IMR-90 (cell line): Measurements from ENCODE around the gene DCUN1D4. TPM values are rescaled to one million over a fixed set of nuclear protein-coding genes. Genes with fewer than 3 reads are reported as not detected.

ENCODE experiments used
- ATAC-seq: fragments of 200-7000 bp; cut with Tn5 transposase; 2 replicates; pipeline ENCODE4 v1.9.1; 2020; ENCODE audit warnings: low read depth, mild to moderate bottlenecking, moderate library complexity
- BruUV-seq: library from RNA; stranded (reverse); fragments of 400-500 nt; replicated peaks from 2 replicates; lab custom pipeline; 2021; lab: Mats Ljungman, UMichigan
- CTCF ChIA-PET: fragments of 300-600 bp; formaldehyde crosslinking; extraction: SDS; loops from one replicate; lab custom pipeline; 2021; ENCODE audit warnings: antibody characterized with exemption; lab: Yijun Ruan, JAX
- POLR2A ChIA-PET: fragments of 300-600 bp; sonication (Branson Sonifier 250); formaldehyde crosslinking; loops from one replicate; lab custom pipeline; 2022; ENCODE audit warnings: antibody characterized with exemption; ENCODE audit not compliant: unreplicated experiment; lab: Charles Lee
- DNase-seq: peaks from one replicate; pipeline ENCODE4 v3.0.0; 2013
- H2AFZ ChIP-seq: replicated peaks from 2 replicates; pipeline ENCODE3; 2013; ENCODE audit warnings: low read length, mild to moderate bottlenecking; ENCODE audit not compliant: poor library complexity
- H2AK5ac ChIP-seq: 2 replicates; pipeline ENCODE4 v1.6.1; 2013; ENCODE audit warnings: low read depth, low read length, inconsistent platforms
- H2AK9ac ChIP-seq: replicated peaks from 2 replicates; pipeline ENCODE3; 2013; ENCODE audit warnings: mild to moderate bottlenecking, low read depth, low read length, moderate library complexity; ENCODE audit not compliant: poor library complexity
- H2BK120ac ChIP-seq: 2 replicates; pipeline ENCODE4 v1.6.1; 2013; ENCODE audit warnings: low read depth, low read length, inconsistent platforms
- H2BK15ac ChIP-seq: 3 replicates; pipeline ENCODE4 v1.6.1; 2013; ENCODE audit warnings: low read depth, low read length, inconsistent platforms
- H2BK20ac ChIP-seq: 2 replicates; pipeline ENCODE4 v1.6.1; 2013; ENCODE audit warnings: low read depth, mild to moderate bottlenecking, inconsistent platforms, low read length, moderate library complexity
- H2BK5ac ChIP-seq: 2 replicates; pipeline ENCODE4 v1.6.1; 2013; ENCODE audit warnings: mild to moderate bottlenecking, low read depth, low read length, inconsistent platforms; ENCODE audit not compliant: poor library complexity, severe bottlenecking
- H3K14ac ChIP-seq: replicated peaks from 2 replicates; pipeline ENCODE4 v1.6.1; 2013; ENCODE audit warnings: low read depth, low read length, inconsistent platforms
- H3K18ac ChIP-seq: 2 replicates; pipeline ENCODE4 v1.6.1; 2013; ENCODE audit warnings: low read depth, low read length, control low read depth
- H3K23ac ChIP-seq: 2 replicates; pipeline ENCODE4 v1.6.1; 2013; ENCODE audit warnings: low read depth, low read length, inconsistent platforms
- H3K27ac ChIP-seq: 2 replicates; pipeline ENCODE4 v1.5.1; 2013; ENCODE audit warnings: mild to moderate bottlenecking, control low read depth, low read length; ENCODE audit not compliant: insufficient read depth
- H3K27me3 ChIP-seq: 2 replicates; pipeline ENCODE4 v1.6.1; 2013; ENCODE audit warnings: low read length; ENCODE audit not compliant: control insufficient read depth, insufficient read depth
- H3K36me3 ChIP-seq: 2 replicates; pipeline ENCODE4 v1.6.1; 2013; ENCODE audit warnings: low read length, mixed read lengths; ENCODE audit not compliant: control insufficient read depth, insufficient read depth
- H3K4ac ChIP-seq: 2 replicates; pipeline ENCODE4 v1.6.1; 2013; ENCODE audit warnings: low read depth, low read length, inconsistent platforms
- H3K4me1 ChIP-seq: 2 replicates; pipeline ENCODE4 v1.6.1; 2013; ENCODE audit warnings: low read length, mixed read lengths; ENCODE audit not compliant: control insufficient read depth, insufficient read depth
- H3K4me2 ChIP-seq: 2 replicates; pipeline ENCODE4 v1.6.1; 2013; ENCODE audit warnings: low read depth, mild to moderate bottlenecking, control low read depth, low read length, moderate library complexity
- H3K4me3 ChIP-seq: 2 replicates; pipeline ENCODE4 v1.5.1; 2013; ENCODE audit warnings: low read depth, mild to moderate bottlenecking, control low read depth, low read length, moderate library complexity; ENCODE audit not compliant: insufficient read depth
- H3K56ac ChIP-seq: 2 replicates; pipeline ENCODE4 v1.6.1; 2013; ENCODE audit warnings: low read length, inconsistent platforms; ENCODE audit not compliant: insufficient read depth; ENCODE audit errors: extremely low read depth
- H3K79me1 ChIP-seq, 2 experiments: 2 replicates each; pipeline ENCODE4 v1.6.1; 2013; ENCODE audit warnings: low read length in 2 of 2, inconsistent platforms in 1 of 2, low read depth in 1 of 2
- H3K9ac ChIP-seq: 2 replicates; pipeline ENCODE4 v1.6.1; 2013; ENCODE audit warnings: low read depth, low read length, control low read depth
- H3K9me1 ChIP-seq: 2 replicates; pipeline ENCODE4 v1.6.1; 2013; ENCODE audit warnings: low read length, inconsistent platforms; ENCODE audit not compliant: insufficient read depth
- H3K9me3 ChIP-seq: 2 replicates; pipeline ENCODE4 v1.6.1; 2013; ENCODE audit warnings: low read length; ENCODE audit not compliant: control insufficient read depth, insufficient read depth
- H4K20me1 ChIP-seq: 2 replicates; pipeline ENCODE4 v1.6.1; 2013; ENCODE audit warnings: low read length, inconsistent platforms; ENCODE audit not compliant: insufficient read depth
- H4K5ac ChIP-seq: 2 replicates; pipeline ENCODE4 v1.6.1; 2013; ENCODE audit warnings: mild to moderate bottlenecking, low read depth, low read length, control low read depth
- H4K8ac ChIP-seq, 2 experiments: 2 replicates each; pipeline ENCODE4 v1.6.1; 2013; ENCODE audit warnings: low read depth in 2 of 2, low read length in 2 of 2, control low read depth in 1 of 2, inconsistent platforms in 1 of 2
- H4K91ac ChIP-seq: 2 replicates; pipeline ENCODE4 v1.6.1; 2013; ENCODE audit warnings: low read depth, low read length, inconsistent platforms; ENCODE audit not compliant: insufficient read depth
- BHLHE40 ChIP-seq: fragments of 150-350 bp; IDR thresholded peaks from 2 replicates; pipeline ENCODE4 v1.6.1; 2016; ENCODE audit warnings: mild to moderate bottlenecking, low read depth, low read length
- CEBPB ChIP-seq: IDR thresholded peaks from 2 replicates; pipeline ENCODE4 v1.6.1; 2012; ENCODE audit warnings: low read depth, low read length, improper control_type of control experiment
- FOS ChIP-seq: fragments of 150-350 bp; IDR thresholded peaks from 2 replicates; pipeline ENCODE4 v1.6.1; 2016; ENCODE audit warnings: low read depth, low read length
- MAFK ChIP-seq: IDR thresholded peaks from 2 replicates; pipeline ENCODE4 v1.6.1; 2012; ENCODE audit warnings: low read depth, low read length, improper control_type of control experiment
- MAZ ChIP-seq: IDR thresholded peaks from 2 replicates; pipeline ENCODE4 v1.6.1; 2012; ENCODE audit warnings: low read depth, mild to moderate bottlenecking, low read length, improper control_type of control experiment, moderate library complexity, borderline replicate concordance
- MXI1 ChIP-seq: IDR thresholded peaks from 2 replicates; pipeline ENCODE4 v1.6.1; 2012; ENCODE audit warnings: low read depth, mild to moderate bottlenecking, low read length, moderate library complexity, borderline replicate concordance
- NFE2L2 ChIP-seq: fragments of 150-350 bp; IDR thresholded peaks from 2 replicates; pipeline ENCODE4 v1.6.1; 2016; ENCODE audit warnings: low read depth, mild to moderate bottlenecking, low read length
- POLR2A ChIP-seq: IDR thresholded peaks from 2 replicates; pipeline ENCODE4 v1.6.1; 2012; ENCODE audit warnings: mild to moderate bottlenecking, low read depth, low read length
- RAD21 ChIP-seq: IDR thresholded peaks from 2 replicates; pipeline ENCODE4 v1.6.1; 2012; ENCODE audit warnings: low read length, improper control_type of control experiment
- RCOR1 ChIP-seq: IDR thresholded peaks from 2 replicates; pipeline ENCODE4 v1.6.1; 2012; ENCODE audit warnings: mild to moderate bottlenecking, low read length, improper control_type of control experiment; ENCODE audit not compliant: insufficient replicate concordance
- RFX5 ChIP-seq: IDR thresholded peaks from 2 replicates; pipeline ENCODE4 v1.8.0; 2012; ENCODE audit warnings: low read depth, mild to moderate bottlenecking, low read length, moderate library complexity
- WGBS, 2 experiments: methylation state at CpG; one replicate each; pipeline versions ENCODE4 v1.1.5 to v1.1.7; 2013; ENCODE audit warnings: missing lambda C conversion rate in 2 of 2; ENCODE audit not compliant: insufficient read length in 1 of 2; ENCODE audit errors: extremely low coverage in 2 of 2; 5-methylcytosine and 5-hydroxymethylcytosine counted together
- dilution Hi-C: fragments of 300-500 bp; cut with HindIII; formaldehyde crosslinking; loops from one replicate; pipeline ENCODE4 v1.14.3; 2018; ENCODE audit warnings: low sequenced_read_pairs; ENCODE audit not compliant: unreplicated experiment
- in situ Hi-C: fragments of 300-500 bp; cut with MboI; formaldehyde crosslinking; loops from 3 replicates; pipeline ENCODE4 v1.14.3; 2019; ENCODE audit warnings: low sequenced_read_pairs, inconsistent platforms, mixed read lengths
- intact Hi-C: fragments of 100-400 bp; cut with micrococcal nuclease; formaldehyde crosslinking; loops from 2 replicates; pipeline ENCODE4 v1.10.0; 2022
- polyA plus RNA-seq, 3 experiments: library from polyadenylated mRNA; depleted of rRNA; stranded (reverse); fragments of >200 nt; gene quantifications; 2 replicates each; pipeline ENCODE4 v1.2.3, GENCODE V29; 2012; ENCODE audit warnings: low replicate concordance in 1 of 3
- total RNA-seq: library from RNA; depleted of rRNA; stranded (reverse); fragments of >200 nt; gene quantifications from 2 replicates; pipeline ENCODE4 v1.2.3, GENCODE V29; 2012
- TF ChIP-seq, protein P1 (sequence below): fragments of 150-350 bp; IDR thresholded peaks from 2 replicates; pipeline ENCODE4 v1.6.1; 2016; ENCODE audit warnings: low read depth, mild to moderate bottlenecking, low read length, moderate library complexity, borderline replicate concordance

The DCUN1D4 gene
- total and polyA plus RNA-seq, 2 of the 4 experiments (the other 2 are of a cell fraction): 31.0 to 44.3 TPM

DNA sequence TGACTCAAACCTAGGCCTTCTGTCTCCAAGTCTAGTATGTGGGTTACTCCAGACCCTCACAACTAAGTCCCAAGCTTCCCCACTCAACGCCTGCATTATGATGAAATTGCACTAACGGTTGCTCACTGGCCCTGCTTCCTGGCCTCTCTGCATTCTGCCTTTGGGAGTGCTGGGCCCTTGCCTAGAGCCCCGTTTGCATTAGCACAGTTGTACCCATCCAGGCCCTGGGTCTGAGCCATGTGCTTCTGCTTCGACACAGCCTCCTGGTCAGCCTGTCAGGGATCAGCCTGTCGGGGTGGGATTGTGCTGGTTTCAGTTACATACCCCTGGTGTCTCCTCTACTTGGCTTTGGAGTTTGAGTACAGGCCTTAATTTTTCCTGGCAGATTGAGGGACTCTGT is 58.4 kb downstream of the DCUN1D4 start:
- ChIA-PET CTCF (no interaction called here), POLR2A (interaction anchor here (0.6 kb wide), 1 partner anchor 236 kb away, joined by 3 read pairs; no protein-coding TSS in a partner anchor)
- Histone ChIP-seq H3K9ac (no peak overlapping the region), H3K4me3 (no peak overlapping the region), H4K20me1 (no peaks in the 10 kb centered on the region; the same call in 1 of the 2 replicates), H3K14ac (no peak overlapping the region), H3K9me3 (no peaks in the 10 kb centered on the region), H3K4me2 (no peak overlapping the region), H3K56ac (no peak overlapping the region), H3K9me1 (peaks cover 6% of the 10 kb centered on the region), H3K27ac (no peak overlapping the region), H3K4me1 (peaks cover 2% of the 10 kb centered on the region; the same call in 1 of the 2 replicates), H3K23ac (no peak overlapping the region), H3K27me3 (no peaks in the 10 kb centered on the region), H4K91ac (no peak overlapping the region), H2BK20ac (no peak overlapping the region), H2AK9ac (no peak overlapping the region), H3K18ac (no peak overlapping the region), H2AK5ac (no peak overlapping the region), H2AFZ (no peak overlapping the region), H2BK120ac (no peak overlapping the region), H2BK5ac (no peak overlapping the region), H4K8ac (no peak overlapping the region), H2BK15ac (no peak overlapping the region), H3K36me3 (peaks cover 27% of the 10 kb centered on the region), H4K5ac (no peak overlapping the region), H3K79me1 (peaks cover 4 to 7% of the 10 kb centered on the region in 2 experiments; a peak in 2 of 4 replicates), H3K4ac (no peak overlapping the region)
- TF ChIP-seq RFX5: no peak
- no peak for TF ChIP-seq FOS
- no peak for TF ChIP-seq BHLHE40
- TF ChIP-seq RCOR1: no peak
- TF ChIP-seq RAD21: no peak
- TF ChIP-seq MAFK: no peak
- no peak for TF ChIP-seq MXI1
- TF ChIP-seq, protein P1, sequence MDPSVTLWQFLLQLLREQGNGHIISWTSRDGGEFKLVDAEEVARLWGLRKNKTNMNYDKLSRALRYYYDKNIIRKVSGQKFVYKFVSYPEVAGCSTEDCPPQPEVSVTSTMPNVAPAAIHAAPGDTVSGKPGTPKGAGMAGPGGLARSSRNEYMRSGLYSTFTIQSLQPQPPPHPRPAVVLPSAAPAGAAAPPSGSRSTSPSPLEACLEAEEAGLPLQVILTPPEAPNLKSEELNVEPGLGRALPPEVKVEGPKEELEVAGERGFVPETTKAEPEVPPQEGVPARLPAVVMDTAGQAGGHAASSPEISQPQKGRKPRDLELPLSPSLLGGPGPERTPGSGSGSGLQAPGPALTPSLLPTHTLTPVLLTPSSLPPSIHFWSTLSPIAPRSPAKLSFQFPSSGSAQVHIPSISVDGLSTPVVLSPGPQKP: no peak
- no peak for TF ChIP-seq POLR2A
- TF ChIP-seq NFE2L2: no peak
- TF ChIP-seq CEBPB: no peak
- no peak for TF ChIP-seq MAZ
- DNase-seq (no peak), ATAC-seq (no peak)
- WGBS, 2 experiments: 77% methylated on average over 2 of the region's 5 CpGs; no CpG with 5 or more reads in 1 of the 2 experiments
- in situ Hi-C loops (no loop called here), intact Hi-C loops (no loop called here), dilution Hi-C loops (no loop called here)
- no TSS peak for BruUV-seq
